Hair follicular keratinocyte (primary cell): ENCODE results near the gene HYCC1. TPM values are rescaled to one million over a fixed set of nuclear protein-coding genes. Genes with fewer than 3 reads are reported as not detected.

ENCODE experiments used
- total RNA-seq: library from RNA; depleted of rRNA; stranded (reverse); fragments of >200 nt; gene quantifications from 2 replicates; pipeline ENCODE4 v1.2.3, GENCODE V29; 2015

Gene HYCC1
- total RNA-seq = 30.4 and 43.0 TPM in 2 replicates

GRCh38 chr7:23013715-23014649, at the start of gene HYCC1:
Gene HYCC1, minus strand, starts transcription at chr7:23014130. Its CDS starts 23,019 bp downstream, at chr7:22991111.

Other genes starting within 250 kb of the HYCC1 start
- 145 and 181 TPM in 2 replicates for gene TOMM7, start 191.3 kb downstream of the HYCC1 start, total RNA-seq
- gene KLHL7, start 91.7 kb upstream of the HYCC1 start, total RNA-seq = 34.4 and 34.8 TPM in 2 replicates
- 19.0 and 39.1 TPM in 2 replicates for gene NUP42, start 167.9 kb upstream of the HYCC1 start, total RNA-seq
- gene GPNMB, start 232.6 kb upstream of the HYCC1 start, total RNA-seq = 1.9 and 2.9 TPM in 2 replicates